ENCODE measurements around the gene MAP1LC3C.

GRCh38 chr1:242002510-242002909 is 3.6 kb upstream of the MAP1LC3C start:
- no peak for TF ChIP-seq POLR2A (IDR thresholded peaks at IDR 0.05)
- TF ChIP-seq CTCF (IDR thresholded peaks at IDR 0.05), result no peak
